H1 (cell line): ENCODE results near the gene DIPK1B. TPM values are rescaled to one million over a fixed set of nuclear protein-coding genes. Genes with fewer than 3 reads are reported as not detected.

Experiments
- BRCA1 ChIP-seq: IDR thresholded peaks from 2 replicates; pipeline ENCODE4 v1.6.1; 2012; ENCODE audit warnings: low read depth, low read length, improper control_type of control experiment
- POLR2A ChIP-seq, 2 experiments: IDR thresholded peaks; 1 replicate in 1 of 2; 2 replicates in 1 of 2; pipeline ENCODE4 v1.6.1; 2011; ENCODE audit warnings: low read depth in 2 of 2, low read length in 2 of 2, mild to moderate bottlenecking in 2 of 2; ENCODE audit errors: control extremely low read depth in 1 of 2
- POU5F1 ChIP-seq: IDR thresholded peaks from 2 replicates; pipeline ENCODE4 v1.6.1; 2011; ENCODE audit warnings: low read depth, mild to moderate bottlenecking, low read length, moderate library complexity
- RNF2 ChIP-seq: fragments of 200-900, 300-1000 bp; sonication (generic); IDR thresholded peaks from 2 replicates; pipeline ENCODE4 v1.7.1; 2016; ENCODE audit warnings: borderline replicate concordance, low read depth, mild to moderate bottlenecking, antibody characterized with exemption, low read length; ENCODE audit not compliant: poor library complexity, severe bottlenecking; ENCODE audit errors: missing control alignments
- polyA plus RNA-seq, 7 experiments: library from polyadenylated mRNA; depleted of rRNA in 3 of 7; stranded (reverse) in 5 of 7; unstranded in 2 of 7; fragments of >200 nt in 5 of 7; fragments of 200-250 nt in 2 of 7; gene quantifications; 1 replicate in 5 of 7; 2 replicates in 1 of 7; 4 replicates in 1 of 7; pipeline versions ENCODE4 v1.2.1 to v1.2.3, GENCODE V29; 2011 to 2013; ENCODE audit warnings: missing spikeins in 2 of 7, mixed read lengths in 2 of 7
- total RNA-seq: library from RNA; stranded (reverse); fragmentation: NEBNext Ultra II Directional; extraction: Animal tissue kit (Norgen Biotek cat#: 25700); gene quantifications from 2 replicates; pipeline ENCODE4 v1.2.1, GENCODE V29; 2021

The DIPK1B gene
- total and polyA plus RNA-seq, 2 of the 8 experiments (the other 6 are each of a cell fraction or from before 2014, with no cell fraction given) = 32.3 to 64.8 TPM

DNA sequence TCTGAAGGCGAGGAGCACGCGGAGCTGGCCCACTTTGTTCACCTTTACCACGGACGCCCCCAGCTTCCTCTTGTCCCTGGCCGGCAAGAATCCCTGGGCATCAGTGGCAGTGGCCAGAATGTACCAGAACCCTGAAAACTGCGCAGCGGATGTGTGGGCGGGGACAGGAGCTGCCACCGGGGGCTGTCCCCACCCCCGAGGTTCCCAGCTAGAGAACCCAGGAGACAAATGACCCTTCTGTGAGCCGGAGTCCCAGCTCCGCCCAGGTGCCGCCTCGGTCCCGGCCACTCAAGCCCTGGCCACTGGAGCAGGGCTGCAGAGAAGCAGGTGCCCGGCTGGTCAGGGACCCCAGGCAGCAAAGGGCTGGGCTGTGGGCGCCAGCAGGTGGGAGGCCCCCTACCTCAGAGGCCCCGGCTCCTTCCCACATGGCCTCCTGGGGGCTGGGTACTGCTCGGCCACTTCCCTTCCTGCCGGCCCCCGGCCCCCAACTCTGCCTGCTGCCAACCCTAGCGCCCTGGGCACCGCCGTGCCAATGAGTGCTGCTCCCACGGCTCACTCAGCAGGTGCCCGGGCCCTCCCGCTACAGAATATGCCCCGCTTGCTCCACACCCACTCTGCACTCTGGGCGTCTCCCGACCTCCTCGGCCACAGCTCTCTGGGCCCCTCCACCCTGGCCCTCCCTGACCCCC, 29.7 kb downstream of the DIPK1B start (continued):
- TF ChIP-seq RNF2 (no peak), POLR2A (IDR thresholded peaks at IDR 0.05; ENCODE audit: control extremely low read depth in 1 of 2, low read depth in 2 of 2, low read length in 2 of 2) (no peak), POU5F1 (no peak), BRCA1 (no peak)
